Spleen (tissue), 7 donors: ENCODE measurements around the gene CBX2.
A peak's percentile ranks its signal among the peaks of the same experiment; 100 is the strongest.

Source experiments
- POLR2AphosphoS5 ChIP-seq, 3 donors: sonication (generic); formaldehyde crosslinking; IDR thresholded peaks; one replicate each; pipeline ENCODE4 v1.5.1; 2017; ENCODE audit warnings: antibody characterized with exemption in 3 of 3
- TF ChIP-seq, protein P1 (sequence below), 11 experiments: fragments of 200-600 bp in 7 of 11; fragments of 450-650 bp in 4 of 11; sonication (generic) in 4 of 11; IDR thresholded peaks in 8 of 11; conservative IDR thresholded peaks in 3 of 11; 1 replicate in 7 of 11; 2 replicates in 4 of 11; pipeline versions ENCODE4 v1.4.0 to v1.8.0; 2016 to 2021; ENCODE audit warnings: antibody characterized with exemption in 11 of 11, inconsistent platforms in 4 of 11, mild to moderate bottlenecking in 1 of 11
- donor health status: DM: no; HTN: no; CAD: no; lungs with moderate emphysema.
- donor health status: DM: no; HTN: no; CAD: no.
- donor health status: DM: no; HTN: no; CAD: no.

DNA sequence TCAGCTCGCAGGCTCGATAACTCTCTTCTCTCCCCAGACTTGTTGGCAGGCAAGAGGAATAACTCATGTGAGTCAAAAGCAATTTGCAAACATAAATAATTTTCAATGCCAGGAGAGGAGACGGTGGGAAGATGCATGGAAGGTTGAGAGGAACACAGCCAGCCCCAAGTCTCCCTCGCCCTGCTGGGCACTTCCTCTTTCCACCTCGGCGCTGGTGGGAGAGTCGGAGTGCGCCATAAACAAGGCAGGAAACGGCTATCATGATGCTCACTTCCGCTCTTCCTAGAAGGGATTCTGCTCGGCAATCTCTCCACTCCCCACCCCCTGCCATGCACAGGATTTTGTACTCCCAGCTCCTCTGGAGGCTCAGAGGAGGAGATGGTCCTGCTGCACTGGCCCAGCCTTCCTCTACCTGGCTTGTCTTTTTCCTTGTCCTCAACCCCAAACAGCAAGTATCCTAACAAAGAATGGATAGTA, 48.3 kb downstream of the CBX2 start:
- TF ChIP-seq, protein P1, sequence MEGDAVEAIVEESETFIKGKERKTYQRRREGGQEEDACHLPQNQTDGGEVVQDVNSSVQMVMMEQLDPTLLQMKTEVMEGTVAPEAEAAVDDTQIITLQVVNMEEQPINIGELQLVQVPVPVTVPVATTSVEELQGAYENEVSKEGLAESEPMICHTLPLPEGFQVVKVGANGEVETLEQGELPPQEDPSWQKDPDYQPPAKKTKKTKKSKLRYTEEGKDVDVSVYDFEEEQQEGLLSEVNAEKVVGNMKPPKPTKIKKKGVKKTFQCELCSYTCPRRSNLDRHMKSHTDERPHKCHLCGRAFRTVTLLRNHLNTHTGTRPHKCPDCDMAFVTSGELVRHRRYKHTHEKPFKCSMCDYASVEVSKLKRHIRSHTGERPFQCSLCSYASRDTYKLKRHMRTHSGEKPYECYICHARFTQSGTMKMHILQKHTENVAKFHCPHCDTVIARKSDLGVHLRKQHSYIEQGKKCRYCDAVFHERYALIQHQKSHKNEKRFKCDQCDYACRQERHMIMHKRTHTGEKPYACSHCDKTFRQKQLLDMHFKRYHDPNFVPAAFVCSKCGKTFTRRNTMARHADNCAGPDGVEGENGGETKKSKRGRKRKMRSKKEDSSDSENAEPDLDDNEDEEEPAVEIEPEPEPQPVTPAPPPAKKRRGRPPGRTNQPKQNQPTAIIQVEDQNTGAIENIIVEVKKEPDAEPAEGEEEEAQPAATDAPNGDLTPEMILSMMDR (IDR thresholded peaks at IDR 0.05 in 8 of 11, conservative IDR thresholded peaks at IDR 0.05 in 3 of 11): no peak
- peak in 2 of 3 donors; percentile 23 to 36 for TF ChIP-seq POLR2AphosphoS5 (IDR thresholded peaks at IDR 0.05)
